NOMO-1 treated with dmso at 0.1 percent for 144 hours (cell line): Measurements from ENCODE around the gene KCNJ4.
"Not testable (repeated sequence)": the region's sequence is repeated elsewhere in the genome, so short reads cannot be mapped to it uniquely, and the experiment has no call there.

Source experiments
- DNase-seq: peaks from one replicate; lab custom pipeline; 2025; ENCODE audit not compliant: unreplicated experiment; lab: John Stamatoyannopoulos, UW

KCNJ4 gene

DNA sequence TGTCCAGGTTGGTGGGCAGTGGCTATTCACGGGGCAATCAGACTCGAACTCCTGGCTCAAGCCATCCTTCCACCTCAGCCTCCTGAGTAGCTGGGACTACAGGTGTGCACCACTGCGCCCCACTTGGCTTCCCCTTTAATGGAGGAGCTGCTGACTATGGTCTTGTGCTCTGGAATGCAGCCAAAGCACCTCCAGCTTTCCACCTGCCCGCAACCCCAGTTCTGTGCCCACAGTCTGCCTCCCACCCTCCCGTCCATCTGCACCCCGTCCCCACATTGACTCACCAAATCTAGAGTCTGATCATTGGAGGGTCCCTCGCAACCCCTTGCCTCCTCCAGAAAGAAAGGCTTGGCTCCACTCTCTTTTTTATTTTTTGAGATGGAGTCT lies 41.0 kb downstream of the KCNJ4 start:
- no peak for DNase-seq

DNA sequence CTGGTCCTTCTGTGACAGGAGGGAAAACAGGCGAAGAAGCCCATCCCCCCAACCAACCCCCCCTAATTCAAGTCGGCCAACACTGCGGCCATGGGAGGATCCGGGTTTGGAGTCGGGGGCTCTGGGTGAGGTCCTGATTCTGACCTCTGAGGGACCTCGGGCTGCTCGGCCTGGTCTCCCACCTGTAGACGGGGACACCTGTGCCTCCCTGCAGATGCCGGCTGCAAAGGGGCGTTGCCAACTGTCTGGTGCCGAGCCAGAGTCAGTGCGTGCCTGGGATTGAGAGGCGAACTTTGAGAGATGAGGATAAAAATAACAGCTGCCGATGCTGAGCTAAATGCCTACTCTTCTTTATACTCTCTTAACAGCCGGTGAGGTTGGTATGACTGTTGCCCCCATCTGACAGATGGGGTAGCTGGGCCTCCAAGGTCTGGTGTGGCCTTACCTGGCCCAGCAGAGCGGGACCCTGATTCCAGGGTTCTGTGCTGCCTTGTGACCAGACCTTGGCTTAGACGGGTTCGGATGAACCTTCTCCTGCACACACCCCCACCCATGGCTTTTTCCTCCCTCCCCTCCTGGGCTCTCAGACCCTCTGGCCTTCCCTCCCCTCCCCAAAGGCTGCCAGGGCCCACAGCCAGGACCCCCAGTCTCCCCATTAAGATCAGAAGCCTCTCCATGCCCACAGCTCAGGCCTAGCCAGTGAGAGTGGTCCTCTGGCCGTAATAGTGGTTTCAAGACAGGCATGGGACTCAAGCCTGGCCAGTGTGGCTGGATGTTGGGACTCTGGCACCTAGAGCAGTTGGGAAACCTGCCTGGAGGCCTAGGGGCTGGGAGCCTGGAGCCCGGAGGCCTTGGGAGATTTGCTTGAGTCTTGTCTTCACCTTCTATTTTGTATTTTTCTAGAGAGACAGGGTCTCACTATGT lies 41.7 kb downstream of the KCNJ4 start:
- no peak for DNase-seq

DNA sequence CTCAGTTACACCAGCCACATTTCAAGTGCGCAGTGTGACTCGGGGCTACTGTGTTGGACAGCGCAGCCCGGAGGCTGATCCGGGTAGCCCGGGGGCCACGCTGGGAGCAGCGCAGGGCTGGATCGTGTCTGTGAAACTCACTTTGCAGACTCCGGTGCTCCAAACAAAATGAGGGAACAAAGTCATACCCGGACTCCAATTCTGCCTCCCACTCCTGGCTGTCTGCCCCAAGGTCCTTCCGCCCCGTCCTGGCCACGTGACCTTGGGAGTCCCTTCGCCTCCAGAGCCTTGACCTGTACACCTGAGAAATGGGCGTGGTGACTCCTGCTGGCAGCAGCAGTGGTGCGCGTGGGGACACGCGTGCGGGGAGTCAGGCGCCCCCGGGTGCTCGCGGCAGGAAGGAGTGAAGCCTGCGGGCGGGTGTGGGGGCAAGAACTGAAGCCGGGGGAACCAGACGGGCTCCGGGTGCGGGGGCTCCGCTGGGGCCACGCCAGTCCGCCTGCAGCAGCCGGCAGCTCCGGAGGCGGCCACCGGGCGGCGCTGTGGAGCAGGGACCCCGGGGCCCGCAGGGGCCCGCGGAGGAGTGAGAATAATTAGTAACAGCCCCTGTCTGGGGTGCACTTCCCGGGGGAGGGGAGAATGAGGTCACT lies 42.4 kb downstream of the KCNJ4 start:
- DNase-seq: no peak

DNA sequence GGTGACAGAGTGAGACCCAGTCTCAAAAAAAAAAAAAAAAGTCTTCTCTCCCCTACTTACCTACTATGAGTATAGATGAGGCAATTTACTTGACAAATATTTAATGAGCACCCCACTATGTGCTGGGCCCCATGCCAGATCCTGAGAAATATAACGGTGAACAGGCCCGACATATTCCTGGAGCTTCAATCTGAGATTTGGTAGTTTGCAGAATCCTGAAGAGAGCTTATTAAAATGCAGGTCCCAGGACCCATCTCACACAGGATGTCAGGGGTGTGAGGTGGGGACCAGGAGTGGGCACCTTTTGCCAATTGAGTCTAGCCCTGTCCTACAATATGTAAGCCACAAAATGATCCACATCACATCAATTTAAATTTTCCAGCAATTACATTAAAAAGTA lies 44.0 kb downstream of the KCNJ4 start:
- DNase-seq: no peak

- not testable (repeated sequence) for DNase-seq
These were observed 45.1 kb downstream of the KCNJ4 start for GRCh38 chr22:38409916-38410315.

DNA sequence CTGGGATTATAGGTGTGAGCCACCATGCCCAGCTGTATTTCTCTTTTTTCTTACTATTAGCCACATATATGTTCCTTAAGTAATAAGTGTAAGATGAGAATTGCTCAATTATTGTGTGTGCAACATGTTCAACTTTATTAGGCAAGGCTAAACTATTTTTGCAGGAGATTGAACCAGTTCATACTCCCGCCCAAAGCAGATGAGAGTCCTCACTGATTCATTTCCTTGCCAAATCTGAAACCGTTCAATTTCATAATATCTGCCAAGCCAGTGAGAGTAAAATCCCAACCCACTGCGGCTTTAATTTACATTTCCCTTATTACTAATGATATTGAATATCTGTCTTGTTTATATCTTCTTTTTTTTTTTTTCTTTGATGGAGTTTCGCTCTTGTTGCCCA lies 48.4 kb downstream of the KCNJ4 start:
- peak; percentile 61 for DNase-seq

DNA sequence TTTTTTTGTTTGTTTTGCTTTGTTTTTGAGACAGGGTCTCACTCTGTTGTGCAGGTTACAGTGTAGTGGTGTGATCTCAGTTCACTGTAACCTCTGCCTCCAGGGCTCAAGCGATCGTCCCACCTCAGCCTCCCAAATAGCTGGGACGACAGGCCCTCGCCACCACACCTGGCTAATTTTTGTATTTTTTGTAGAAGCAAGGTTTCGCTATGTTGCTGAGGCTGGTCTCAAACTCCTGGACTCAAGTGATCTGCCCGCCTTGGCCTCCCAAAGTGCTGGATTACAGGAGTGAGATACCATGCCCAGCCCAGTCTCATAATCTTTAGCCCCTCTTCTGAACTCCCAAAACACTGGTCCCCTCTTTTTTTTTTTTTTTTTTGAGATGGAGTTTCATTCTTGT lies 50.6 kb downstream of the KCNJ4 start:
- DNase-seq: no peak

DNA sequence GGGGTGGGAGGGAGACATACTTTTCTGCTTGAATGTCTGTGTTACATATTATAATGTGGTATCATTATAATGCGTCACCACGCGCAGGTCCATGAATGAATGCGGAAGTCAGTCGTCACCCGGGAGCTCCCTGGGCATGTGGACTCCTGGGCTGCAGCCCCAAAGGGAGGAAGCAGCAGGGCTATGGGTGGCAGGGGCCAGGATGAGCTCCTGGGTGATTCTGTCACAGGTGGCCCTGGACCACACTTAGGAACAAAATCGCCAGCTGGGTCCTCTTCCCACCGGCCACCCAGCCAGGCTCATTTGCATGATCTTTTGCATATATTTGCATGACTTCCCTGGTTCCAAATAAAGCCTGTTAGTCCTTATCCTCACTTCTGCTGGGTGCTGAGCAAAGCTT lies 51.2 kb downstream of the KCNJ4 start:
- no peak for DNase-seq

- no peak for DNase-seq
These were observed 52.8 kb downstream of the KCNJ4 start for GRCh38 chr22:38402204-38402603.

- no peak for DNase-seq
These were observed 53.5 kb downstream of the KCNJ4 start for GRCh38 chr22:38401336-38402084.

DNA sequence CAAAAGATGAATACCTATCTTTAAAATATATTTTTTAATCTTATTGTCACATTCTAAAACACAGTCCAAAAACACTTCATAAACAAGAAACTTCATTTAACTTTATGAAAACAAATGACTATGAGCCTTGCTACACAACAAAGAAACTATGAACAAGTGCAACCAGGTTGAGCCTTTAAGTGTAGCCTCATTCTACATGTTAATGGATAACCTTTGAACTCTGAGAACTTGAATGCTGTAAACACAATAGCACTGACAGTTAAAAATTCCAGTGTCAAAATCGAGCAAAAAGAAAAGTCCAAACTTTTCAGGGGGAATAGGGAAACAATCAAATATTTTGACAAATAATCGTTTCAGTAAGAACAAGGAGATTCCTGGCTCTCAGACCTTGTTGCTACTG lies 54.7 kb downstream of the KCNJ4 start:
- DNase-seq: not testable (repeated sequence)

DNA sequence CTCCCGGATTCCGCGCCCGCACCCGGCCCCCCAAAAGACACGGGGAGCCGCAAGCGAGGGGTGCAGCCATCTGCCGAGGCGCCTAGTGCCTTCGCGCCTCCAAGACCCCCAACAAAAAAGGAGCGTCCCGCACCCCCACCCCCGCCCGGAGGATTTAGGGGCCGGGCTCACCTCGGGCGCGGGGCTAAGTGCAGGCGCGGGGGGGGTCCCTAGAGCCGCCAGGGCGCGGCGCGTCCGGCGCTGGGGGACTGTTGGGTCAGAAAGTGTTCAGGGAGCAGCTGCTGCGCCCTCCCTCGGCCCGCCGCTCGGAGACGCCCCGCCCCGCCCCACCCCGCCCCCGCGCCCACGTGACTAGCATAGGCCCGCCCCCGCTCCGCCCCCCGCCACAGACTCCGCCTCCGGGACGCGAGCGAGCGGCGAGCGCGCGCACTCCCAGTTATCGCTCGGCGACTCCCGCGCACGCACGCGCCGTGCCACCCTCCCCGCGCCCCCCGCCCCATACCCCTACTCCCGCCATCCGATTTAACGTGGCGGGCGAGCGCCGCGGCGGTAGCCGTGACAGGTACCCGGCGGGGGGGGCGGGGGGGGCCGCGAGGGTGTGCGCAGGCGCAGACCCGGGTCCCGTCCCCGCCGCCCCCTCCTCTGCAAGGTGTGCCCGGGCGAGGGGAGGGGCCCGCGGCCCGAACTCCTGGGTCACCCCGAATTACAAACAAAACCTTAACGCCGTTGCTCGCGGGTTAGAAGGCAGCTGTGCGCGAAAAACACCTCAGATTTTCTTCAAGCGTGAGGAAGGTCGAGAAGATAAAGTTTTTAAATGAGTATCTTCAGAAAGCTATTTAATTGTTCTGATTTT lies 56.2 kb downstream of the KCNJ4 start:
- peak; percentile 26 for DNase-seq

GRCh38 chr22:38398181-38398608 lies 56.8 kb downstream of the KCNJ4 start:
- DNase-seq: not testable (repeated sequence)

- DNase-seq: no peak
These were observed 57.6 kb downstream of the KCNJ4 start for GRCh38 chr22:38397189-38398085.

DNA sequence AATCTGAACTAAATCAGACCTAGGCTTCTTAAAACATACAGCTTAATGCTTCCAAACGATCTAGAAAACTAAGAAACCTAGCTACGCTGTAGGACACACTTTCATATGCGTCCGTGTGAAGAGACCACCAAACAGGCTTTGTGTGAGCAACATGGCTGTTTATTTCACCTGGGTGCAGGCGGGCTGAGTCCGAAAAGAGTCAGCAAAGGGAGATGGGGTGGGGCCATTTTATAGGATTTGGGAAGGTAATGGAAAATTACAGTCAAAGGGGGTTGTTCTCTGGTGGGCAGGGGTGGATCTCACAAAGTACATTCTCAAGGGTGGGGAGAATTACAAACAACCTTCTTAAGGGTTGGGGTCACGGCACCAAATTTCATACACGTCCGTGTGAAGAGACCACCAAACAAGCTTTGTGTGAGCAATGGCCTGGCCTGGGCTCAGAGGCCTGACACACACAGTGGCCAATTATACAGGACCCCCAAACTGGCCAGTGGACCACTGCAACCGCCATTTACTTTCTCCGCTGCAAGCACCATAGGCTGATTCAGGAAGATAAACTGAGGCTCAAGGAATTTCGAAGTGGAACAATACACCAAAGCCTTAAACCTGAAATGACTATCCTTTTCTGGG lies 58.4 kb downstream of the KCNJ4 start:
- DNase-seq: not testable (repeated sequence)

DNA sequence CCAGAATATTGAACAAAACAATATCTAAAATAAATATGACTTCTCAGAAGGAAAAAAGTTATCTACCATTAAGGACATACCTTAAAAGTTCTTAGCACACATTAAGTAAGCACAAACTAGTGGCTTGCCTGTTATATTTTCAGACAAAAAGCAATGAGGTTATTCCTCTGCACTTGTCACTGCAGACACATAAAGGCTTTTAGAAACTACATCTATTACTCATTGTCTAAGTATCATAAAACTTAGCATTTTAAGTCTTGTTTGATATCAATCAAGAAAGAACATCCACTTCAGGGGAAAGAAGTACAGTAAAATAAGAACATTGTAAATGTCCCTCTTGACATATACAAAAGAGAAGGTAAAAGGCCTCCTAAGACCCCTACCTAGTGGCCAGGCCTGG lies 59.1 kb downstream of the KCNJ4 start:
- DNase-seq: not testable (repeated sequence)

DNA sequence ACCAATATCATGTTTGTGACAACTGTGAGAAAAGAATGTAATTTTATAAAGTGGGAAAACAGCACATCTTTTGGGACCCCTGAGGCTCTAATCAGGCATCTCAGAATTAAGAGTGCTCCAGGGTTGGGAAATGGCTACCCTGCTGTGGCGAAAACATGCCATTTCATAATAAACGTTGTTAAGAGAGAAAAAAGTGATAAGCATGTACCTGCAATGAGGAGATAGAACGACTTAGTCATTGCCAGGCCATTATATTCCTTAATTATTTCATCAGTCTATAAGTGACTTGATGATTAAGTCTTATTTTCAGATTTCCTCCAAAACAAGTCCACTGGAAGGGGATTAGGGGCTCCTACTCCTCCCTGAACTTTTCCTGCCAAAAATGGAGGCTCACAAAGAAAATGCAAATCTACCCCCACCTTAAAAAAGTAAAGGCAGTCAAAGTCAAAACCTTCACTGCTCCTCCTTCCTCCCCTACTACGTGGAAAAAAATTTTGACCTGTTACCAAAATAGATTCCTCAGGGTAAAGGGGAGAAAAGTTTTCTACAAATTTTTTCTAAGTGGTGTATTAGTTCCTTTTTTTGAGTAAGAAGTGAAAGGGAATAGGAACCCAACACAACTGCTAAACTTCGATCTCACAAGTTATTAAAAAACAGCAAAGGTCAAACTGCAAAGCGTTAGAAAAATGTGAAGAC lies 59.9 kb downstream of the KCNJ4 start:
- DNase-seq: not testable (repeated sequence)

- DNase-seq: not testable (repeated sequence)
These were observed 65.6 kb downstream of the KCNJ4 start for GRCh38 chr22:38389428-38389818.
